HG03108 (cell line): ENCODE results near the gene RBM15B.

Experiments
- ATAC-seq: cut with Tn5 transposase; IDR thresholded peaks from one replicate; pipeline ENCODE4 v1.9.1; 2021; ENCODE audit warnings: moderate library complexity; ENCODE audit not compliant: unreplicated experiment

The RBM15B gene

DNA sequence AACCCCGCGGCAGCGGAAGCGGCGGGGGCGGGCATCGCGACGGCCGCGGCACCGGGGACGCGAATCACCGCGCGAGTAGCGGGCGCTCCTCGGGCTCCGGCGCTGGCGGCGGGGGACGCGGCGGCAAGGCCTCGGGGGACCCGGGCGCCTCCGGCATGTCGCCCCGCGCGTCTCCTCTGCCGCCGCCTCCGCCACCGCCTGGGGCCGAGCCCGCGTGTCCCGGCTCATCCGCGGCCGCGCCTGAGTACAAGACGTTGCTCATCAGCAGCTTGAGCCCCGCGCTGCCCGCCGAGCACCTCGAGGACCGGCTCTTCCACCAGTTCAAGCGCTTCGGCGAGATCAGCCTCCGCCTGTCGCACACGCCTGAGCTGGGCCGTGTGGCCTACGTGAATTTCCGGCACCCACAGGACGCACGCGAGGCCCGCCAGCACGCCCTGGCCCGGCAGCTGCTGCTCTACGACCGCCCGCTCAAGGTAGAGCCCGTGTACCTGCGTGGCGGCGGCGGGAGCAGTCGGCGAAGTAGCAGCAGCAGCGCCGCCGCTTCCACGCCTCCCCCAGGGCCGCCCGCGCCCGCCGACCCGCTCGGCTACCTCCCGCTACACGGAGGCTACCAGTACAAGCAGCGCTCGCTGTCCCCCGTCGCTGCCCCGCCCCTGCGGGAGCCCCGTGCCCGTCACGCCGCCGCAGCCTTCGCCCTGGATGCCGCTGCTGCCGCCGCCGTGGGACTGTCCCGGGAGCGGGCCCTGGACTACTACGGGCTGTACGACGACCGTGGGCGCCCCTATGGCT, 675 bp downstream of the RBM15B start:
- no peak for ATAC-seq

DNA sequence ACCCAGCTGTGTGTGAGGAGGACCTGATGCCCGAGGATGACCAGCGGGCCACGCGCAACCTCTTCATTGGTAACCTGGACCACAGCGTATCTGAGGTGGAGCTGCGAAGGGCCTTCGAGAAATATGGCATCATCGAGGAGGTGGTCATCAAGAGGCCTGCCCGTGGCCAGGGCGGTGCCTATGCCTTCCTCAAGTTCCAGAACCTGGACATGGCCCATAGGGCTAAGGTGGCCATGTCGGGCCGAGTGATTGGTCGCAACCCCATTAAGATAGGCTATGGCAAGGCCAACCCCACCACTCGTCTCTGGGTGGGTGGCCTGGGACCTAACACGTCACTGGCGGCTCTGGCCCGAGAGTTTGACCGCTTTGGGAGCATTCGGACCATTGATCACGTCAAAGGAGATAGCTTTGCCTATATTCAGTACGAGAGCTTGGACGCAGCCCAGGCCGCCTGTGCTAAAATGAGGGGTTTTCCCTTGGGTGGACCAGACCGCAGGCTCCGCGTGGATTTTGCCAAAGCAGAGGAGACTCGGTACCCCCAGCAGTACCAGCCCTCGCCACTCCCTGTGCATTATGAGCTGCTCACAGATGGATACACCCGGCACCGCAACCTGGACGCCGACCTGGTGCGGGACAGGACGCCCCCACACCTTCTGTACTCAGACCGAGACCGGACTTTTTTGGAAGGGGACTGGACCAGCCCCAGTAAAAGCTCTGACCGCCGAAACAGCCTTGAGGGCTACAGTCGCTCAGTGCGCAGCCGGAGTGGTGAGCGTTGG, 1.5 kb downstream of the RBM15B start:
- no peak for ATAC-seq

DNA sequence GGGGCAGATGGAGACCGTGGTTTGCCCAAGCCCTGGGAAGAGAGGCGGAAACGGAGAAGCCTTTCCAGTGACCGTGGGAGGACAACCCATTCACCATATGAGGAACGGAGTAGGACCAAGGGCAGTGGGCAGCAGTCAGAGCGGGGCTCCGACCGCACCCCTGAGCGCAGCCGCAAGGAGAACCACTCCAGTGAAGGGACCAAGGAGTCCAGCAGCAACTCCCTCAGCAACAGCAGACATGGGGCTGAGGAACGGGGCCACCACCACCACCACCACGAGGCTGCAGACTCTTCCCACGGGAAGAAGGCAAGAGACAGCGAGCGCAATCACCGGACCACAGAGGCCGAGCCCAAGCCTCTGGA, 2.0 kb downstream of the RBM15B start:
- ATAC-seq, result no peak

DNA sequence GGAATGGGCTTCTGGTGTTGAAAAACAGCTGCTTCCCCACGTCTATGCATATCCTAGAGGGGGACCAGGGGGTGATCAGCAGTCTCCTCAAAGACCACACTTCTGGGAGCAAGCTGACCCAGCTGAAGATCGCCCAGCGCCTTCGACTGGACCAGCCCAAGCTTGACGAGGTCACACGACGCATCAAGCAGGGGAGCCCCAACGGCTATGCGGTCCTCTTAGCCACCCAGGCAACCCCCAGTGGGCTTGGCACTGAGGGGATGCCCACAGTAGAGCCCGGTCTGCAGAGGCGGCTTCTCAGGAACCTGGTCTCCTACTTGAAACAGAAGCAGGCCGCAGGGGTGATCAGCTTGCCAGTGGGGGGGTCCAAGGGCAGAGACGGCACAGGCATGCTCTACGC, 2.5 kb downstream of the RBM15B start:
- ATAC-seq, result no peak

DNA sequence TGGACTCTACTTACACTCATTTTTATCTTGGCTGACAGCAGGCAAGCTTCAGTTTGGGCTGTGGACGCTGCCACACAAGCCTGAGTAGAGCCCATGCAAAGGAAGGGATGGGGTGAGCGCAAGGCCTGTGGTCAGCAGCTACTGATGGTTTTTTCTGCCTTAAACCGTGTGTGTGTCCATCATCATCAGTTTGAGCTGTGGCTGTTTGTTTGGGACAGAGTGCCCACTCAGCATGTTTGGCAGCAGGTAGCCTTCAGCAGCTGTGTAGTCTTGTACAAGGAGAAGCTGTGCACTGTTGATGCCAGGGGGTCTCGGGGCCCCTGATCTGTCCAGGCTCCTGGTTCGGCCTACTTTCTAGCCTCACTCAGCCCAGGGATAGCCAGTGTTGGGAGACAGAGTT, 3.5 kb downstream of the RBM15B start:
- no peak for ATAC-seq

DNA sequence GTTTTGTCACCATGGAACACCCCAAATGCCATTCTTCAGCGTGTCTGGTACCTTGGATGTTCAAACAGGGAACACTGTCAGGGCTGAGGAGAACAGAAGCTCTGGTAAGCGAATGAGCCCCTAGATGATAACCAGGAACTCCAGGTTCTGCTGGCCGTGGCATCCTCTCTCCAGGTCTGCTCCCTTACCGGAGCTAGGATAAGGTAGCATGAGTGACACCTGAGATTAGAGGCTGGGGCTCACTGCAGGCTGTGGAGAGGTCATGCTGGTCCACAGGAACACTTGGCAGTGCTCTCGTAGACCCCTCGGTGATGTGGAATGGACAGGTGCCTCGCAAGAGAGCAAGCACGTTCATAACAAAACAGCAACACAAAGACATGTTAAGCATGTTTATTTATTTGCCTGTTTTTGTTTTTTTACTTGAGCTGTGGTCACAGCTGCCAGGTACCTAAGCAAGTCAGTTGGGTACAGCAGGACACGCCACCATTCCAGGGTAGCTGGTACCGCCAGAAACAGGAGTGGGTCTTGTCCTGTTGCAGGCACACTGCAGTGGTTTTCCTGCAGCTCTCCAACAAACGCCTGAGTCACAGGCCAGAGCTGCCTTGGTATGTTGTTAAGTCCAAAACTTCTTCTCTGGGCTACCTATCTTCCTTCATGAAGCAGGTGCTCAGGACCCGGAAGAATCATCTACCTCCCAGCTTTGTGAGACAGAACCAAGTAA, 4.6 kb downstream of the RBM15B start:
- no peak for ATAC-seq

DNA sequence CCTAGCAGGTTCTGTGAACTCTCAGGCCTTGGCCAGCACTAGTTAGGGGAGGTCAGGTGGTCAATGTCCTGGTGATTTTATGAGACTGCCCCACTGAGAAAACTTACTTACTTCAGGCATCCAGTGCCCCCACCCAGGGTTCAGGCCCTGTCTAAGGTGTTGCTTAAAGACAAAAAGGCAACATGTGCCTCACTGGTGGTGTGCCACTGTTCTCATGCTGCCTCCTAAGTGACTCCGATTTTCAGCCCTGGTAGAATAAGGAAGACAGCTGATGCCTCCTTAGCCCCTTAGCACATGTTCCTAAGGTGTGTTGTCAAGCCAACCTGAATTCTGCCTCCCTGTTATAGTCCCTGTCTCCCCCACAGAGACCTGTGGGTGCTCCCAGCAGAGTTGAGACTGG, 5.3 kb downstream of the RBM15B start:
- no peak for ATAC-seq

DNA sequence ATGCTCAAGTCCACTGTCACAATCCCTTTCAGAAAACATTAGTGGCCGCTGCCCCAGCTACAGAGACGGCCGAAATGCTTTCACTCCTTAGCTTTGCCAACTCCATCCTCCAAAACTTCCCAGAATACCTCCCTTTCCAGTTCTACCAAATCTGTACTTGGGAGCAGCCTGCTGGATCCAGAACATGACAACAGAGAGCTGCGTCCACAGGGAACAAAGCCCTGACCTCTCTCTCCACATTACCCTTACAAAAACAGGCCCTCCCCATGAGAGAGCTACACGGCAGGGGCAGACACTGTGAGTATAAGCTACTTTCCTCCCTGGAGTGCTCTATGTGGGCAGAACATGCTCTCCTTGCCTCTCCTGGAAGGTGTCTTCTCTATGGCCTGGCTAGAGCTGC, 6.3 kb downstream of the RBM15B start:
- no peak for ATAC-seq

DNA sequence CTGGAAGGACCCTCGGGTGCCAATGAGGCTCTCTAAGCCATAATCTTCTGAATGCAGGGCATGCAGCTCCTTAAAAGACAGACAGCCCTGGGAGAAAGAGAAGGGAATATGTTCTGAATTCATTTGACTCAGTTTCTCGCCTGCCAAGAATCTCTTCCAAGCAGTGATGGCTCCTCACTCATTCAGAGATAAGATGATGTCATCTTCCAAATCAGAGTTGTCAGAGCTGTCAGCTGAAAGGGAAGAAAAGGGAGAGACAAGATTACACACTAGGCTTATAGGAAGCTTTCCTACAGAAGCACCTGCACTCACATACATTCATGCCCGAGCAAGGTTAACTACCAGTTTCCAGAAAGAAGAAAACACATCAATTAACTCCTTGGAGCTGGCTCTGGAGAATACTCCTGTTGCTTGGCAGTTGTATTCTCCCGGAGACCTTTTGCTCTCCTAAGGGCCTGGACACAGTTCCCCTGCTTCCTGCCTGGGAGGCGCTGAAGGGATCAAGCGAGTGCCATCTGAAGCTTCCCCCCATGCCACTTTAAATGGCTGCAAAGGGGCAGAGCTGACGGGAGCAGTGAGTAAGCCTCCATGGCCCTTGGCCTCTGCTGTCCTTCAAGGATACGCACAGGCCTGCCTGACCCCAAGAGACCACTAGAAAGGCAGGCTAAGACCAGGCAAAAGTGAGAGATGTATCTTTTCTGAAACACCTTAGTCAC, 7.7 kb downstream of the RBM15B start:
- ATAC-seq, result no peak

DNA sequence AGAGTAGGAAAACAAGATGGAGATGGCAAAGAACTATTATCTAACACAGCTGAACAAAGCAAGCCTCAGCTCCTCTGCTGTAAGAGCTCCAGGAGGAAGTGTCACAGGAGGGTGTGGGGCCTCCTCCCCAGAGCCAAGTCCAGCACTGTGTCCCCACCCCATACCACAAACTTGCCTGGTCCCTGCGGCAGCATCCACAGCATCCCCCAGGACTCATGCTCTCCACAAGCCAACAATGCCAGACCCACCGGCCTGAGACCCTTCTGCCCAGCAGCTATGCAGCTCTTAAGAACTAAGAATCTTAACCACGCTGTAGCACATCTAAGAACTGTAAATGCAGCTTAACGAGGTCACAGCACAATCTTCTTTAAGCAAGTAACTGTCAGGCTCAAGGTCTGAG, 9.1 kb downstream of the RBM15B start:
- no peak for ATAC-seq

DNA sequence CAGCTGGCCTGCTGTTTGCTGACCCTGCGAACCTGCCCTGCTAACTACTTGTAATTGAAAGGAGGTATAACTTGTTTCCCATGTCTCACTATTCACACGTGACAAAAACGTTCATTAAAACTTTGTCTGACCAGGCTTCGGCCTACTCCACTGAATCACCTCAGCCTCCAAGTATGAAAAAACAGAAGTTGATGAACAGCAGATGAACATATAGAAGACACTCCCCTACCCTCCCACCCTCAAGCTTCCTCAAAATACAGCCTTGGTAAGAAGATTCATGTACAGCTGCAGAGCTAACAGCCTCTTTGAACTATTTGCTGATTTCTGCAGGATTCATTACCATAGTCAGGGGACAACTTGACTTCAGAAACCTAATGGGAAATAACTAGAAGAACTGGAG, 10.7 kb downstream of the RBM15B start:
- no peak for ATAC-seq

DNA sequence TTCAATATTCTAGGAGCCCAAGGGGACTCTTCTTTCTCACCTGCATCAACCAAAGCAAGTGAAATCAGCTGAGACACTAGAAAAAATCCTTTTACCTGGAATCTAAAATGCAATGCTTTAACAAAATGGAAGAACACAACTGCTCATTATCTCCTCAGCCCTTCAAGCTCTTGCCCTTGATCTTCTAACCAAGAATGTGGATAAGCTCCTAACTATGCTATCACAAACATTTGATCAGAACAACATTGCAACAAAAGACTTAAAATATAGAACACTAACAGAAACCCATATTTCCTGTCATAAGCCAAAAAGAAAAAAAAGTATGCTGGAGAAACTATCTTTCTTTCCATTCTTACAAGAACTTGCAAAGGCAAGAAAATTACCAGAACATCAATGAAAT, 12.6 kb downstream of the RBM15B start:
- ATAC-seq, result no peak

DNA sequence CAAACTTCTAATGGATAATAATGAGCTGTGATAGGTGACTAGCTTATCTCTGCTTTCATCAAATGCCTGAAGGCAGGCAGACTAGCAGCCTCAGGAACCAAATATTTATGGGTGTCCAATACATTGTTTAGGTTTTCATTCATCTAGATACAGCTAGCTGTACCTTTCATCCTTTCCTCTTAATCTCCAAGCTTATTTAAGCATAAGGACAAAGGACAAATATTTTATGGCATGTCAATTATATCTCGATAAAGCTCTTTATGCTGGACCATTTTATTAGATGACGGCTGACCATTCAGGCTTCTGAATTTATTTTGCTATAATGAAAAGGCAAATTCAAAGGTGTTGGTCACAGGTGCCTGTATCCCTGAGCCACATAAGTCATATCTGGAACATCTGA, 16.9 kb downstream of the RBM15B start:
- no peak for ATAC-seq

DNA sequence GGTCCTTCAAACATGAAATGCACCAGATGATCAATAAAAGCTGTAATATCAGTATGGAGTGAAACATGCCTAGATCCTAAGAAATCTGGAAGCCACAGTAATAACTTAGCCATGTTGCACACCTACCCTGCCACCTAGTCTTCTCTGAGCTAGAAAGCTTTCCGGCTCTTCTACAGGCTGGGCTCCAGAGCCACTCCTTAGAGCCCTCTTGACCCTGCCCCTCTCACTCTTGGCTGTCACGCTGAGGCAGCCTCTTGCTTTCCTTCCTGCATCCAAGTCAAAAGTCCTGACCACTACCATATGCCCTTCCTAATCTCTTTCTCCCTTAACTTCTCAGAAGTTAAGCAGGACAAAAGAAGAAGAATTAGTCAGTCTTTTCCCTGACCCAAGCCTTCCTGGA, 17.7 kb downstream of the RBM15B start:
- ATAC-seq, result no peak

DNA sequence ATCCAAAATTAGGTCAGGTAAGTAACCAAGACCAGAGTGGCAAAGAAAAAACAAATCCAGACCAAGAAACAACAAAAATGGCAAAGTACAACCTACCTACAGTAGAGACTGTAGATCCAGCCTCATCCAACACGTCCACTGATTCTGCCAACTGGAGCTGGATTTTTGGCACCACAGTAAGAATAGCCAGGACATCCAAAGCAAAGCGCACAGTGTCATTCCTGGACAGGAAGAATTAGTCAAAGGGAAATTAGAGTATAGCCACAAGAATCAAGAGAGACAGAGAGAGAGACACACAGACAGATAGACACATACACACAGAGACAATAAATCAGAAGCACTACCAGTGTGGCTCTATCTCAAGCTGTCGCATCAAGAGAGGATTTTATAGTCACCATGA, 31.1 kb downstream of the RBM15B start:
- no peak for ATAC-seq

DNA sequence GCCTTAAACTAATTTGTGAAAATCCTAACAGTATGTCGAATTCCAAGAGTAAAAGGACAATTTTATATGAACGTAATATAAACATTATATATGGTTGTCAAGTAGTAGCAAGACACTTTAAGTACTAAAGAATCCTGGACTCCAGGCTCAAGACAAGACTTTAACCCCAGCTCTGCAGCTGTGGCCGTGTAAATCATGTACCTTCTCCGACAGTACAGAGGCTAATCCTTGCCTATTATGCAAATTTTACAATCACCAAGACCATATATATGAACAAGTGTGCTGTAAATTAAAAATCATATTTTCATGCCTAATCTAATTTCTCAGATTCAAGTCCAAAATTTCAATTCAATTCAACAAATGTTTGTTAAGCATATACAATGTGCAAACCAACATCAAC, 35.8 kb downstream of the RBM15B start:
- no peak for ATAC-seq

DNA sequence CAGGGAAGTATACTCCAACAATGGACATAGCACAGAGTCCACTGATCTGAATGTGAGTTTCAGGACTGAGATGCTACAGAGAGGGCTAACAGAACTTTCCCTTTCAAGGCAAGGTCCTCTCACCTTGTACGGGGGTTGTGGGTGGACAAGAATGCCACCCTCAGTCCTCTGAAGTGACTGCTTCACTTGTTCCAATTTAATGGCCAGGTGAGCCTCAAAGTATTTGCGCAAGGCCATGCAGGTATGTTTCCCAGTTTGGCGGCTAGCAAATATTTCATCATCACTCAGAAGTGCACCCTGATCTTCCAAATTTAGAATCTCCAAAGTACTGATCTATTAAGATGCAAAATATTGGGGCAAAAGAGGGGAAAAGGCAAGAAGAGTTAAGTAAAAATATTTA, 38.1 kb downstream of the RBM15B start:
- ATAC-seq, result no peak

DNA sequence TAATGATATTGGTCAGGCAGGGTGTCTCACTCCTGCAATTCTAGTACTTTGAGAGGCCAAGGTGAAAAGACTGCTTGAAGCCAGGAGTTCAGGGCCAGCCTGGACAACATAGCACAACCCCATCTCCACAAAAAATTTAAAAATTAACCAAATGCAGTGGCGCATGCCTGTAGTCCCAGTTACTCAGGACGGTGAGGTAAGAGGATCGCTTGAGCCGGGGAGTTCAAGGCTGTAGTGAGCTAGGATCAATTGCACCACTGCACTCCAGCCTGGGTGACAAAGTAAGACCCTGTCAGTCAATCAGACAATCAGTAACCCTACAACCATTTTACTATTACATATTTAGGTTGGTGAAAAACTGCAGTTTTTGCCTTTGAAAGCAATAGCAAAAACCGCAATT, 43.0 kb downstream of the RBM15B start:
- no peak for ATAC-seq

DNA sequence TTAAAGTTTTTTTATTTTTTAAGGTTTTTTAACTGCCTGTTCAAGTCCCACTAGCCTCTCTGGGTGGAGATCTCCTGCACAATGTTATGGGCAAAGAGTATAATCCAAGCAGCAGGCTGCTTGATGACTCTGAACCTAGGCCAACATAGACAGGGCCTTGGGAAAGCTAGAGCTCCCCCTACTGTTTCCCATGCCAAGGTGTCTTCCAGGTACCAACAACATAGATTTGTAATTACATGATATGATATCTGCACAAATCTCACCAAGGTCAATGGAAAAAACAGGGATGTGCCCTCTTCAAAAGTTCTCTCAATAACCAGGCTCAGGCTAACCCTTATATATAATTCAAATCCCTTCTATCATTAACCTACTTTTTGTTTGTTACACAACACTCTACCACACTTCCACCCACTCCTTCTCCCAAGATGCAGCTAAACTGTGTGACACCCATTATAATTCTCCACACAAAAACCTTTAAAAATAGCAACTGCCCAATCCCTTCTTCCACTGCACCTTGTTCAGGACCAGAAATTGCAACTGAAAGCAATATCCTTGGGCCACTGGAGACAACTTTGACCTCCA, 43.8 kb downstream of the RBM15B start:
- ATAC-seq, result no peak

DNA sequence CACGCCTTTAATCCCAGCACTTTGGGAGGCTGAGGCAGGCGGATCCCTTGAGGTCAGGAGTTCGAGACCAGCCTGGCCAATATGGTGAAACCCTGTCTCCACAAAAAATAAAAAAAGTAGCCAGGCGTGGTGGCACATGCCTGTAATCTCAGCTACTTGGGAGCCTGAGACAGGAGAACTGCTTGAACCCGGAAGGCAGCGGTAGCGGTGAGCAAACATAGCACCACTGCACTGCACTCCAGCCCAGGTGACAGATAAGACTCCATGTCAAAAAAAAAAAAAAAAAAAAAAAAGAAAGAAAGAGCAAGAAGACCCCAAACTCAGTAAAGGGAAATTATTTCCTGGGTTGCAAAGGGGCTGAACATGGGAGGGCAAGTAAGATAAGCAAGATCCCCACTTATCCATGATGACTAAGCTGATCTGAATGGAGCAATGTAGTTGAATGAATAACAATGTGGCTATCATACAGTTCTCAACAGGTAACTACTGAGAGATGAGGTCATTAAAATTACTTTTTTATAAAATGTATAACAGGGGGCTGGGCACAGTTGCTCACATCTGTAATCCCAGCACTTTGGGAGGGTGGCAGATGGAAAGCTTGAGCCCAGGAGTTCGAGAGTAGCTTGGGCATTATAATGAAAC, 46.0 kb downstream of the RBM15B start:
- no peak for ATAC-seq
